ENCODE measurements around the gene CERS3.

DNA sequence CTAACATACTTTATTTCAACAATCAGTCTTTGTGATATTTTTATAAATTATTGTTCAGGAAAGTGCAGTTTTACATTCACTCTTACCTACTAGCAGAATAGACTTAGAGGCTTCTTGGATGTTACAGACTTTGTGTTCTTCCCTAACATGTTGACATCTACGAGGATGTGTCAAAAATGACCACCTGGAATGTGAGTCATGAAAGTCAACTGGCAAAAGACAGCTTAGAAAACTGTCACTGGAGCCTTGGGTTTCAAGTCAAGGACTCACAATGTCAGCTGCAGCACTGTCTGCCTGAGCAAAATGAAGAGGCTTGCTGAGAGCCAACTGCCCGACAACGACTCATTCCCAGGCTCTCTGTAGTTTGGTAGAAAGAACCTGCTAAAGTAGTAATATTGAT lies 91.5 kb downstream of the CERS3 start:
- TF ChIP-seq, protein P1, sequence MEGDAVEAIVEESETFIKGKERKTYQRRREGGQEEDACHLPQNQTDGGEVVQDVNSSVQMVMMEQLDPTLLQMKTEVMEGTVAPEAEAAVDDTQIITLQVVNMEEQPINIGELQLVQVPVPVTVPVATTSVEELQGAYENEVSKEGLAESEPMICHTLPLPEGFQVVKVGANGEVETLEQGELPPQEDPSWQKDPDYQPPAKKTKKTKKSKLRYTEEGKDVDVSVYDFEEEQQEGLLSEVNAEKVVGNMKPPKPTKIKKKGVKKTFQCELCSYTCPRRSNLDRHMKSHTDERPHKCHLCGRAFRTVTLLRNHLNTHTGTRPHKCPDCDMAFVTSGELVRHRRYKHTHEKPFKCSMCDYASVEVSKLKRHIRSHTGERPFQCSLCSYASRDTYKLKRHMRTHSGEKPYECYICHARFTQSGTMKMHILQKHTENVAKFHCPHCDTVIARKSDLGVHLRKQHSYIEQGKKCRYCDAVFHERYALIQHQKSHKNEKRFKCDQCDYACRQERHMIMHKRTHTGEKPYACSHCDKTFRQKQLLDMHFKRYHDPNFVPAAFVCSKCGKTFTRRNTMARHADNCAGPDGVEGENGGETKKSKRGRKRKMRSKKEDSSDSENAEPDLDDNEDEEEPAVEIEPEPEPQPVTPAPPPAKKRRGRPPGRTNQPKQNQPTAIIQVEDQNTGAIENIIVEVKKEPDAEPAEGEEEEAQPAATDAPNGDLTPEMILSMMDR (IDR thresholded peaks at IDR 0.05) = no peak
- TF ChIP-seq POLR2A (IDR thresholded peaks at IDR 0.05) = no peak

Data from thyroid gland (tissue), 4 donors.